Measurements from ENCODE around the gene SMARCB1.

Gene SMARCB1

DNA sequence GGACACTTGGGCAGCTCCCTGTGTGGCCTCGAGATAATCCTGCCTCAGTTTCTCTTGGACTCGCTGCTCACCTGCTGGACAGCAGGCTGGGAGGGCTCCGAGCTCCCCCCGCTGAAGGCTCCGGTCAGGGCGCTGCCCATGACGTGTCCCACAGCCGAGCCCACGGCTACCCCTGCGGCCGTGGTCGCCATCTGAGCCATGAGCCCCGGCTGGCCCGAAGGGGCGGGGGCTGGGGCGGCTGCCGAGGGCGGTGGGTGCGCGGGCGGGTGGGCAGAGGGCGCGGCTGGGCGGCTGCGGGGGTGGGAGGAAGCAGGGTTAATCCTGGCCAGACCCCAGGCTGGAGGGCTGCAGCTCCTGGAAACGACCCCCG lies 19.5 kb upstream of the SMARCB1 start:
- DNase-seq (ENCODE audit: low read depth): no peak
- TF ChIP-seq, protein P1, sequence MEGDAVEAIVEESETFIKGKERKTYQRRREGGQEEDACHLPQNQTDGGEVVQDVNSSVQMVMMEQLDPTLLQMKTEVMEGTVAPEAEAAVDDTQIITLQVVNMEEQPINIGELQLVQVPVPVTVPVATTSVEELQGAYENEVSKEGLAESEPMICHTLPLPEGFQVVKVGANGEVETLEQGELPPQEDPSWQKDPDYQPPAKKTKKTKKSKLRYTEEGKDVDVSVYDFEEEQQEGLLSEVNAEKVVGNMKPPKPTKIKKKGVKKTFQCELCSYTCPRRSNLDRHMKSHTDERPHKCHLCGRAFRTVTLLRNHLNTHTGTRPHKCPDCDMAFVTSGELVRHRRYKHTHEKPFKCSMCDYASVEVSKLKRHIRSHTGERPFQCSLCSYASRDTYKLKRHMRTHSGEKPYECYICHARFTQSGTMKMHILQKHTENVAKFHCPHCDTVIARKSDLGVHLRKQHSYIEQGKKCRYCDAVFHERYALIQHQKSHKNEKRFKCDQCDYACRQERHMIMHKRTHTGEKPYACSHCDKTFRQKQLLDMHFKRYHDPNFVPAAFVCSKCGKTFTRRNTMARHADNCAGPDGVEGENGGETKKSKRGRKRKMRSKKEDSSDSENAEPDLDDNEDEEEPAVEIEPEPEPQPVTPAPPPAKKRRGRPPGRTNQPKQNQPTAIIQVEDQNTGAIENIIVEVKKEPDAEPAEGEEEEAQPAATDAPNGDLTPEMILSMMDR (IDR thresholded peaks at IDR 0.05; ENCODE audit: low read depth, low read length, missing control alignments): no peak
- H3K4me3 ChIP-seq (ENCODE audit: low read depth, low read length): peak overlapping the region; percentile 47
- in situ Hi-C loops (cut with HindIII; ENCODE audit: low sequenced_read_pairs): no loop called here

DNA sequence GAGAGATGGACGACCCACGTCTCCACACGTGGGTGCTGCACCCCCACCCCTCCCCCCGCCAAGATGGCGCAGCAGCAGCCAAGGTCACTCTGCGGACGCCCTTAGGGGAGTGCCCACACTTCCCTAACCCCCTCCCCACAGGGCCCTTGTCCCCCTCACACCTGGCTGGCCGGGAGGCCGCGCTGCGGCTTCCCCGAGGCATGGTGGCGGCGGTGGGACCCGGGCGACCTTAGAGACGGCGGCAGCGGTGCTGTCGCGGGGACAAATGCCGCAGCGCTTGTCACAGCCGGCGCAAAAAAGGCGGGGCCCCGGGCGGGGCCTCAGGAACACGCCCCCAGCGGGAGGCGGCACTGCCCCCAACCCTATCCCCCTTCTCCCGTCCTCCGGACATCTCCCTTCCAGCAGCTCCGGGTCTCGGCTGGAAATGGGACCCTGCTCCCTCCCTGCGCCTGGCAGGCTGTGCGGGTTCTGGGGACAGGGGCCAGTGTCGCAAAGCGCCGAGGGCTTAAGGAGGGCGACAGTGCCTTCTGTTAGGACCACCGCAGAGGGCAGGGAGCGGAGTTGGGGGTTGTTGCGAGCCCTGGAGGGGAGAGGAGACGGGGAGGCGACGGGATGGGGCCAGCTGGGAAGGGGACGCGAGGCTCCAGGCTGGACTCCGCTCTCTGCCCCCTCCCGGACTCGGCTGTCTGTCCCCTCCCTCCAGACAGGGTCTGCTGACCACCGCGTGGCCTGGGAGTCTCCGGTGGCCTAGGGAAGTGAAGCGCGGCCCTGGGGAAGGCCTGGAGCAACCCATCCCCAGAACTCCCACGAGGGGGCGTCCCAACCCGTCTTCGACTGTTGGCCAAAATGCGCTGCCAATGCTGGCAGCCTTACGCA lies 18.9 kb upstream of the SMARCB1 start, which contains the start of gene CHCHD10:
TSS of gene CHCHD10 (minus strand) at position 300 of the 876 bp plus-strand sequence. CDS start at position 202, 98 bp downstream.
- no peak for DNase-seq (ENCODE audit: low read depth)
- TF ChIP-seq, protein P1 (IDR thresholded peaks at IDR 0.05; ENCODE audit: low read depth, low read length, missing control alignments): peak; percentile 69
- H3K4me3 ChIP-seq (ENCODE audit: low read depth, low read length): peak within 1 kb of the TSS; percentile 47
- in situ Hi-C loops (cut with HindIII; ENCODE audit: low sequenced_read_pairs): no loop called here

DNA sequence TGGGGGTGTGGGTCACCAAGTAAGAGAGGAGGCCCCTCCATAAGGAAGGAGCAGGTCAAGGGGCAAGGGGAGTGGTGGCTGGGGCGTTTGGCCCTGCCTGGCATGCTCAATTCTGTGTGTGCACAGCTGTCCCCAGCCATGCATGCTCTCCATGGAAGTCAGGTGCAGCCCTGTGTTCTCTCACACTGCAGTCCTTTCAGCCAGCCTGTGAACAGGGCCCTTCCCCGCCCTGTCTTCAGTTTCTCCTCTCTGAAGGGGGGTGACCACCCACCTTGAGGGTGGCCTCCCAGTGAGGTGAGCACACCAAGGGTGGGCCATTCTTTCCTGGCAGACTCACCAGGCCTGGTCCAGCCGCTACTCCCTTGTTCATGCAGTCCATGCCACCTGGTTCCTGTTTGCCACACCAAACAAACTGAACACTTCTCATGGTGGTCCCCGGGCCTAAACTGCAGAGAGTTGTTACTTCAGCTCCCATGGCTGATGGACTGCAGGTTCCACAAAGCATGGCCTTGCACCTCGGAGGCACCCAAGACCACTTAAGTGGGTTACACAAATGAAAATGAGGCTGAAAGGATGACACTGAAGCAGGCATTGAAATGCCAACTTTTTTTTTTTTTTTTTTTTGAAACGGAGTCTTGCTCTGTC lies 17.3 kb upstream of the SMARCB1 start:
- in situ Hi-C loops (cut with HindIII; ENCODE audit: low sequenced_read_pairs): no loop called here
- no peak overlapping the region for H3K4me3 ChIP-seq (ENCODE audit: low read depth, low read length)
- TF ChIP-seq, protein P1 (IDR thresholded peaks at IDR 0.05; ENCODE audit: low read depth, low read length, missing control alignments): no peak
- no peak for DNase-seq (ENCODE audit: low read depth)

DNA sequence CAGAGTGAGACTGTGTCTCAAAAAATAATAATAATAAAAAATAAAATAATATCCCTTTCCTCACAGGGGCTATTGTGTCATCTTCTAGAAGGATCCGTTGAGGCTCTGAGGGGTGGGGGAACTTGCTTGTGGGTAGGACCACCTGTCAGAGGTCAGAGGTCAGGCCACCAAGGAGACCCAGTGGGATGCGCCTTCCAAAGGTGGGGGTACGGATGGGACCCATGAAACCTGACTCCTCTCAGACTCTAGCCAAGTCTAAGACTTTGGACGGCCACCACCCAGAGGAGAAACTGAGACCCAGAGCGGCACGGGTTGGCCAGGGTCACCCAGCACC lies 14.5 kb upstream of the SMARCB1 start:
- peak overlapping the region; percentile 30 for H3K4me3 ChIP-seq (ENCODE audit: low read depth, low read length)
- TF ChIP-seq, protein P1 (IDR thresholded peaks at IDR 0.05; ENCODE audit: low read depth, low read length, missing control alignments): no peak
- in situ Hi-C loops (cut with HindIII; ENCODE audit: low sequenced_read_pairs): no loop called here
- DNase-seq (ENCODE audit: low read depth): no peak

DNA sequence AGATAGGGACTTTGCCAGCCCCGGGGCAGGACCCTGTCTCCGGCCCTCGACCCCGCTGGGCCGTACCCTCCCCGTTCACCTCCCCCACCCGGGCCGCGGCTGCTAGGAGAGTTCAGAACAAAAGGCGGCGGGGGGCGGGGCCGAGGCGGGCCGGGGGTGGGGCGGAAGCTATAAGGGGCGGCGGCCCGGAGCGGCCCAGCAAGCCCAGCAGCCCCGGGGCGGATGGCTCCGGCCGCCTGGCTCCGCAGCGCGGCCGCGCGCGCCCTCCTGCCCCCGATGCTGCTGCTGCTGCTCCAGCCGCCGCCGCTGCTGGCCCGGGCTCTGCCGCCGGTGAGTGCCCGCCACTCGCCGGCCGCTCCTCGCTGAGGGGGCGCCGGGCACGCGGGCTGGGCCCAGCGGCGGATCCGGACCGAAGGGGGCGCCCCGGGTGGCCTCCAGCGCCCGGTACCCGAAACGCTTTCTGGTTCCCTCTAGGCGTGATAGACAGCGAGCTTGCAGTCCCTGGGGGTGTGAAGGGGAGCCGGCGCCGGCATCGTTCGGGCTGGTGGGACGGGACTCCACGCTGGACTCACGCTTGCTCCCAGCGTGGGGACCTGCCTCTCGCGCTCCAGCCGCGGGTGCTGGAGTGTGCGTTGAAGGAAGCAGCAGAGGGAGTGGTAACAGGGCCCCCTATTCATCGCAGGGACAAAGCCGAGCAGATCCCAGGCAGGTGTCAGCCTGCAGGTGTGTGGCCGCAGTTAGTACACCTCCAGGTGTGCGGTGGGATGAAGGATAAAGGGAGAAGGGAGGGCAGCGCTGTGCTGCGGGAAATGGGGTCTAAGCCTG lies 13.9 kb upstream of the SMARCB1 start, which contains the start of gene MMP11:
TSS of gene MMP11 (plus strand) at position 201 of the 825 bp plus-strand sequence. CDS start at position 223, 22 bp downstream.
- H3K4me3 ChIP-seq (ENCODE audit: low read depth, low read length): peak within 1 kb of the TSS; percentile 37
- no peak for DNase-seq (ENCODE audit: low read depth)
- in situ Hi-C loops (cut with HindIII; ENCODE audit: low sequenced_read_pairs): no loop called here
- TF ChIP-seq, protein P1 (IDR thresholded peaks at IDR 0.05; ENCODE audit: low read depth, low read length, missing control alignments): no peak

DNA sequence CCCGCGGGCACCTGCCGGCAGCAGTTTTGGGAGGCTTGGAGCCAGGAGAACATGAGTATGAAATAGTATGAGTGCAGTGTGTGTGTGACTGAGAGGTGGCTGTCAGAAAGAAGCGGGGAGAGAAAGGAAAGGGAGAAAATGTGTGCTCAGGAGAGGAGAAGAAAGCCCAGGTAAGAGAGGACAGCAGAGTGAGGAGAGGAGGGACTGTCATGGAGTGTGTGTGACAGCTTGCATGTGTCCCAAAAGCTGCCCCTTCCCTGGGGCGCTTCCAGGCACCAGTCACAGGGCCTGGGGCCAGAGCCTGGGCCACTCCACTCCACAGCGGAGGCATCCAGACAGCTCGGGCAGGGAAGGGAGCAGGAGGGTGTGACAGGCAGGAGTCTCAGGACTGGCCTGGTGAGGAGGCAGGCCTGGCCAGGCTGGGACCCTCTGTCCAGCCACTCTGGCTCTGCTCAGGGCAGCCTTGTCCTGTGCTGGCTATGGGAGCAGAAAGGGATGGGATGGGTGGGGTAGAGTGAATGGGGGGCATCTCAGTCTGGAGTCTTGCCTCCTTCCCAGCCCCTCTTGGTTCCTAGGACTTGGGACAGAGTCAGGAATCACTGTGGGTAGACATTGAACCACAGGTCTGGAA lies 13.2 kb upstream of the SMARCB1 start:
- TF ChIP-seq, protein P1 (IDR thresholded peaks at IDR 0.05; ENCODE audit: low read depth, low read length, missing control alignments): no peak
- H3K4me3 ChIP-seq (ENCODE audit: low read depth, low read length): peak overlapping the region; percentile 37

More for the DNA sequence above, 13.2 kb upstream of the SMARCB1 start:
- in situ Hi-C loops (cut with HindIII; ENCODE audit: low sequenced_read_pairs): no loop called here
- DNase-seq (ENCODE audit: low read depth): no peak
